Endometrium (tissue), 2 donors: ENCODE measurements around the gene TMEM260.

Experiments used
- FAIRE-seq: peaks from 2 replicates; lab custom pipeline; 2012; peaks lifted over from hg19 to GRCh38; lab: Jason Lieb, UNC
- donor health status: control.
- donor health status: control.

The TMEM260 gene

DNA sequence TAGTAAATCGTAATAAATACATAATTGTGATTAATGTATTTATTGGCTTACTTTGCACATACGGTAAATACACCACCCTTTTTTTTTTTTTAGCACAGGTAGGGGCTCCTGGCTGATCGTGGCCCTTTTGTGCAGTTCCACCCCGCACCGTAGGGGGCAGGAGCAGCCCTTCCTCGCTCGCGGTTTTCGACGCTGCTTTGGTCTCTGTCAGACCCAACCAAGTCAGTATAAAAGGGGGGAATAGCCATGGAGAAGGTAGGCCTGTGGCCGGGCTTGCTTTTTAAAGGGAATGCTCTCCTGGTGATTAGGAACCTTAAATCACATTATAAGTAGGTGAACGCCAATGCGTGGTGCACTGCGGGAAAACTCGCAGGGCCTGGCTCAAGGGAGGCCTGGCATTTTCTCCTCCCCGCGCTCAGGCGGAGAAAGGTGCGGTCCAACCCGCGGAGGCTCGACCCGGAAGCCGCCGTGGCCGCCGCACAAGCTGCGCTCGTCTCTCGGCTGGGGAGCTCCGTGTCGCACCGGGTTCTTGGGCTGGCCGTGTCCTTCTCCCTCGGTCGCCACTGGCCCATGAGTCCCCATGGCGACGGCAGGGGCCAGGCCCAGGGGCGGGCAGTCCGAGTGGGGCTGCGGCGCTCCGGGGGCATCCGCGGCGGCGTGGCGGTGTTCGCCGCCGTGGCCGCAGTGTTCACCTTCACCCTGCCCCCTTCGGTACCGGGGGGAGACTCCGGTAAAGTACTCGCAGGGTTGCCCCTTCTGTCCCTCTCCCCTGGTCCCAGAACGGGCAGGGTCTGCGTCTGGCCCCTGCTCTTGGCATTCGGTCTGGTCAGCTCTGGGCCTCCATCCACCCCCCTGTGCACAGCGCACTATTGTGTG, at the start of gene TMEM260:
Gene TMEM260, plus strand, starts transcription at position 454 of the 876 bp plus-strand sequence. Its CDS starts 117 bp downstream, at position 571.
- peak; percentile 83 for FAIRE-seq

- no peak for FAIRE-seq
Observed at GRCh38 chr14:56532546-56532945, 47.1 kb upstream of the TMEM260 start.

GRCh38 chr14:56534656-56535055, 44.9 kb upstream of the TMEM260 start:
- FAIRE-seq, result no peak

DNA sequence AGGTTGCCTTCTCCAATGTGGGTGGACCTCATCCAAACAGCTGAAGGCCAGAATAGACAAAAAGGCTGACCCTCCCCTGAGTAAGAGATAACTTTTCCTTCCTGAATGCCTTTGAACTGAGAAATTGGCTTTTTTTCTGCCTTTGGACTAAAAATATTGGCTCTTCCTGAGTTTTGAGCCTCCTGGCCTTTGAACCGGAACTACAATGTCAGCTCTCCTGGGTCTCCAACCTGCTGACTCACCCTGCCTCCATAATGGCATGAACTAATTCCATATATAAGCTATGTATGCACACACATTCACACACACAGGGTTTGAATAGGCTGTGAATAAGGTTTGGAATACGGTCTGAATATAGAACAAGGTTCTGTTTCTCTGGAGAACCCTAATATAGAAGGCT, 39.7 kb upstream of the TMEM260 start:
- no peak for FAIRE-seq

GRCh38 chr14:56543436-56543835, 36.2 kb upstream of the TMEM260 start:
- FAIRE-seq, result no peak

- no peak for FAIRE-seq
Observed at GRCh38 chr14:56549721-56550120, 29.9 kb upstream of the TMEM260 start.

DNA sequence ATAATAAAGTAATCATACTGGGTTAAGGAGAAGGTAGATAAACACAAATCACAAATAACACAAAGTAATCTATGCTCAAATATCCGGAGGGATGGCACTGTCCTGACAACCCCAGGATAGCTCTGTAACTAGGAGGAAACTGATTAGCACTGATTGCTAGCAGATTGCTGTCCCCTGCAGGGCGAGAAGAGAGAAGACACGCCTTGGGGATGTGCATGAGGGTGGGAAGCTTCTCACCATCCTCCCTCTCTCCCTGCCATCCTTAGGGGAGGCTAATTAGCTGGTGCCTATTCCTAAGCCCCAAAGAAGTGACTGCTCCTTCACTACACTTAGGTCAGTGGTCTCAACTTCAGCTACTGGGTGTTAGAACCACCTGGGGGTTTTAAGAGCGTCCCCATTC, 27.0 kb upstream of the TMEM260 start:
- no peak for FAIRE-seq

- no peak for FAIRE-seq
Observed at GRCh38 chr14:56554301-56554700, 25.3 kb upstream of the TMEM260 start.

DNA sequence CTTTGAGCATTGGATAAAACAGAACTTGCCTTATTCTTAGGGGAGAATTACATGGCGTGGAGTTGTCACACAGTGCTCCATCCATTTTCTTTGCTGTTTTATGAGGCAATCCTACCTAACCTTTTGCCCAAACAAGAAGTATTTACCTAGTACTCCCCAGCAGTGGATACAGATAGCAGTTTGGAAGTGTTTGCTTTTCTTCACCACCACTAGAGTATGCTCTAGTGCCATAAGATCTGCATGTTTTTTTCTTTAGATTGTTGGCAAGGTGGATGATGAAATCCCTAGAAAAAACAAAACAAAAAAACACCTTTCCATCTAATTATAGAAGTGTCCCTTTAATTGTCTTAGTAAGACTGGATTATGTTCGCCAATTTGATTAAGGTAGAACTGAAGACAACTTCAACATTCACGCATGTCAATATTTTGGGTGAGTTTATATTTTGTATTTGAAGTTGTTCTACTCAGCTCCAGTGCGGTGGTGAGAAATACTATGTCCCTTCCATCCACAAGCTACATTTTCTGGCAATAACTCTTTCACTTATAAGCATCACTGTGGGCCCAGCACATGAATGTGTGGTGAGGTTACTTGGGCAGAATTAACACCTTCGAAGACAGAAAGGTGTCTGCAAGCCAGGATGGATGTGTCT, 23.6 kb upstream of the TMEM260 start:
- FAIRE-seq, result peak; percentile 26

DNA sequence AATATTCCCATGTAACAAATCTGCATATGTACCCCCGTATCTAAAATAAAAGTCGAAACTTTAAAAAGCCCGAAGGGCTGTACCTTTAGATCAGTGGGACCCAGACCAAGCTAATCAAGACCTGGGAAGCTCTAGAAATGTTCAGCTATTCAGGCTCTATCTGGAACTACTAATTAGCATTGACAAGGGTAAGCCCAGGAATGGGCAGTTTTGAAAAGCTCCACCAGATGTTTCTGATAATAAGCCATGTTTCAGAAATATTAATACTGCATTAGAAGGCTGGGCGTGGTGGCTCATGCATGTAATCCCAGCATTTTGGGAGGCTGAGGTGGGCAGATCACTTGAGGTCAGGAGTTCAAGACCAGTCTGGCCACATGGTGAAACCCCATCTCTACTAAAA, 20.4 kb upstream of the TMEM260 start:
- FAIRE-seq, result no peak

DNA sequence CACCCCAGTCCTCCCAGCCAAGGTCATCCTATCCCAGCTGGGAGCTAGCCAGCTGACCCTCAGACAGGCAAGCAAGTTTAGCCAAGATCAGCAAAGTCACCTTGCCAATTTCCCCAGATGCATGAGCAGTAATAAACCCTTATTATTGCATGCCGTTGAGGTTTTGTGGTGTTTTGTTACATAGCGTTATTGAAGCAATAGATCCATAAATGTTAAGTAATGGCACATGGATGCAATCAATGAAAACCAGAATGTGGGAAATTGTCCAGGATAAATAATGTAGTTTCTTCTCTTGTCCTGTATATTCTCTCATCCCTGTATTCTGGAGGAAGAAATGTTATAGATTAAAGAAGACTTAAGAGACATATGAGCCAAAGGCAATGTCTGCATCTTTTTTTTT, 18.0 kb upstream of the TMEM260 start:
- no peak for FAIRE-seq

- FAIRE-seq, result no peak
Observed at GRCh38 chr14:56562883-56563282, 16.7 kb upstream of the TMEM260 start.

DNA sequence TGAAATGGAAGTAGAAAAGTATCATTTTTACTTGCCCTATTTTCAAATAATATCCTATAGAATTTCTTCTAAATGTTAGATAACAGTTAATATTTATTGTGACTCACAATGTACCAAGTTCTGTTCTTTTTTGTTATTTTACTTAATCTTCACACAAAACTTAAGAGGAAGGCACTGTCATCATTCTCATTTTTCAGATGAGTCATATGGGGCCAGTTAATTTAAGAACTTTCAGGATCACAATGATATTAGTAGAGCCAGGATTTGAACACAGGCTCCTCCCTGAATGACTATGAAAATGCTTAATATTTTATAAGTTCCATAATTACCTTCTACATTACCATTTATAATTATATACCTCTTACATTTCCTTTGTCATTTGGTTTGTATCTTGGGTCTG, 10.4 kb upstream of the TMEM260 start:
- FAIRE-seq, result no peak

GRCh38 chr14:56570295-56570694, 9.3 kb upstream of the TMEM260 start:
- FAIRE-seq, result no peak

DNA sequence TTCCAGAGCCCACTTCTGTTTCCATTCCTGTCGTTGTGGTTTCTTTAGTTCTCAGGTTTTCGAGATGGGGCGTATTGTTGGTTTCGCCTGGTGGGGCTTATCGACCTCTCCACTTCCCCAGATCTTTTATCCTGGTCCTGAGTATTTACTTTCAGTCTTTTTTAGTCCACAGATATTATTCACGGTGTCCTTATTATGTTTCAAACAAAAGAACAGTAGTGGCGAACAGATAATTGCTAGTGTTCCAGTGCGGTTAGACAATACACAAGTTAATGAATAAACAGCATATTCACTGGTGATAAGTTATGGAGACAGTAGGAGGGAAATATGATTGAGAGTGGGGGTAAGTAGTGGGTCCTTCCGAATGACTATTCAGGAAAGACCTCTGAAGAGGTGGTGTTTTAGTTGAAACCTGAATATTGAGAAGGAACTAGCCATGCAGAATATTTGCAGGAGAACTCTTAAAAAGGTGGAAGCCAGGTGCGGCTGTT, 668 bp downstream of the TMEM260 start:
- peak; percentile 46 for FAIRE-seq

DNA sequence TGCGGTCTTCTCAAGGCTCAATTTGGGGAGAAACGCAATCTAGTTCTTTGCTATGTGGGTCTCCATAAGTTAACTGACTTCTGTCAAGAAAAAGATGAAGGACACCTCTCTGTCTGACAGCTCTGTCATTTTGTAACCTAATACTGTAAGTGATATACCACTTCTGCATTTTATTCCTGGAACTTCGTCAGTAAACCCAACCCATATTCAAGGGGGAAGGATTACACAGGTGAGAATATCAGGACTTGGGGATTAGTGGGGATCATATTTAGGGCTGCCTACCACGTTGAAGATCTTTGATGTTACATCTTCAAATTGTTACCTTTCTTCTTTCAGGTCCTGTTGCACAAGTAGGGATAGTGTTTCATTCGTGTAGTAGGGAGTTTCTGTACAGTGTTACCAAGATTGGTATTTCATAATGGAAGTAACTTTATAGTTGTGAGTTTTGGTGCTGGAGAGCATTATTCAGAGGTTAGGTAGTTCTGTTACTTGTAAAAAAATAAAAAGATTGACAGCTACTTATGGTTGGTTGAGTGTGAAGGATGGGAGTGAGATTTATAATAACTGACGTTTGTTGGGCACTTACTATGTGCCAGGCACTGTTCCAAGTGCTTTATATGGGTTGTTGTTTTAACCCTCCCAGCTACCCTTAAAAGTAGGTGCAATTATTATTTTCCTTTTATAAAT, 1.6 kb downstream of the TMEM260 start:
- no peak for FAIRE-seq

DNA sequence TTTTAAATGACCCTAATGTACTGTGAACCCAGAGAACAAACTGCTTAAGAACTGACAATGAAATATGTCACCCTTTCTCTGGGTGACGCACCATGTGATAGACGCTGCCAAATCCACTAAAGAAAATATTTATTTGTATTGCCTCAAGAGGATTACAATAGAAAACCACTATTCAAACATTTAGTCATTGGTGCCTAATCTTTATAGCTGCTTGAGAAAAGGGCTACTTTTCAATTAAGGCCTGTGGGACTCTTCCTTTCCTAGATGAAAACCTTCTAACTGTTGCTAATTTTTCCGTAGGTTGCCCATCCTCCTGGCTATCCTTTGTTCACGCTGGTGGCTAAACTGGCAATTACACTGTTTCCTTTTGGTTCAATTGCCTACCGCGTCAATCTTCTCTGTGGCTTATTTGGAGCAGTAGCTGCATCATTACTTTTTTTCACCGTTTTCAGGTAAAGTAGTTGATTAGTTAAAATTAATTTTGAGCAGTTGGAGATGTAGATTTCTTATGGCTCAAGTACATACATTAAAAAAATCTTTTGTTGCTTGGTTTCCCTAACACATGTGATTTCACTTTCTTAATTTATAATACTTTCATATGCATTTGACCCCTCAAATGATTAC, 6.0 kb downstream of the TMEM260 start:
- FAIRE-seq, result no peak

GRCh38 chr14:56587701-56588100, 8.1 kb downstream of the TMEM260 start:
- no peak for FAIRE-seq

DNA sequence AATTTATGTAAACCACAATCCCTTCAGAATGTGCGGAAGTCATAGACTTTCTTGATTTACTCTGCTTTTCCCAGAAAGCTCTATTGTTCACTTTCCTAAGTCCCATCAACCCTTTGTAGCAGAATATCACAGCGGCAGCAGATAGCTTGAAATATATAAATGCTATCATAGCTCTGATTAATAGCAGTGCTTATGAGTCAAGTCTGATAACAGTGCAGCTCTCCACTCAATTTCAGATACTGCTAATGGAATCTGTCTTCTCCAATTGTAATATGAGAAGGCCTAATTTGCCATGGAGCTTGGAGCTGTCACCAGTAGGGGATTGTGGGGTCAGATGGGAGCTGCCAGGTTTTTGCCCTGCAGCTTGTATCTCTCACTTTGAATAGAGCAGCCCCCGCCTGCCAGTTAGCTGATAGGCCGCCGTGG, 10.9 kb downstream of the TMEM260 start:
- no peak for FAIRE-seq

DNA sequence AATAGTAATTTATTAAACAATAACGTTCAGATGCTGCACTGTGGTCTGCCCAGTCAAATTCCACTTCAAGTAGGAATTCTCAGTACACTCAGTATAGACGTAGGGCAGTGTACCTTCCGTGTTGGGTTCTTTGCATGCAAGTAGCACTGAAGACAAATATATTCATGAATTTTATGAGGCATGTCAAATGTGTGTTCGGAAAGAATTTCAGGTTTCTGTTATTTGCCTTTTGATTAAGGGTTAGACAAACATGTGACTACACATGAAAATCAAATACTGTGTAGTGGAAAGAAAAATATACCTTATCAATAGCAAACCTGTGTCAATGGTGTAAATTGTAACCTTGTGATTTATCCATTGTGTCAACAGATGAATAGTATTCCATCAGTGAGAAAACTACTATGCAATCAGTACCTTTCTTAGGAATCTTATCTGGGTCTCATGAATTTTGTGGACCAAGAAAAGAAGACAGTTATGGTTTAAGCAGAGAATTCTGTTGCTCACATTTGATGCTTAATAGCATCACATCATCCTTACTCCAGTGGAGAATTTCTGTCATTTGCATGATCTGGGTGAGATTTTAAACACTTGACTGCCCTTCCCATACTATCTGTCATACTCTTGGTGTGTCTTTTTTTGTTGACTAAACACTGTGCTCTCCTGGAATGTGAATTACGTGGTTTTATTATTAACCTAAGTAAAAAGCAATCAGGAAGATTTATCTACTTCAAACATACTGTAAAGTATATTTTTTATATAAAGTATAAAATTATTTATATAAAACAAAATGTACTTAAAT, 13.3 kb downstream of the TMEM260 start:
- no peak for FAIRE-seq

- FAIRE-seq, result no peak
Observed at GRCh38 chr14:56594428-56594827, 14.8 kb downstream of the TMEM260 start.
